HL-60/S4 treated with phorbol 12-myristate 13-acetate at 8.2 ng/mL for 4 days and 3 days (cell line): Measurements from ENCODE around the gene CMC4.

ENCODE experiments used
- in situ Hi-C: fragments of 300-500 bp; cut with MboI; formaldehyde crosslinking; loops from 2 replicates; pipeline ENCODE4 v1.15.0; 2022; ENCODE audit warnings: low sequenced_read_pairs

The CMC4 gene

DNA sequence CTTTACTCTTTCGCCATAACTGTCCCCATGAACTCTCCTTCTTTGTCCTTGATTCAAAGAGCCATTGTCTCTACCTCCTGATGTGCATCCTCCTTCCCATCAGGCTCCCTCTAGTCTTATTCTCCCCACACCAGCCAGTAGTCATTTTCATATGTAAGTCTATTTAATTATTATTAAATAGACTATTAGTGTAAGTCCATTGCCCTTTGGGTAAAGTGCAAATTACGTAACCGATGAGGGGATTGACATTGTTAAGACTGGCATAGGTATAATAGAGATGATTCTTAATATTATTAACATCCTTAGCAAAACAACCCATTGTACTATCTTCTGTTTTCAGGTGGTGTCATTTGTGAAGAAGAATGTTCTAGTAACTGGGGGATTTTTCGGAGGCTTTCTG, 16.7 kb downstream of the CMC4 start:
- in situ Hi-C loops: no loop called here

DNA sequence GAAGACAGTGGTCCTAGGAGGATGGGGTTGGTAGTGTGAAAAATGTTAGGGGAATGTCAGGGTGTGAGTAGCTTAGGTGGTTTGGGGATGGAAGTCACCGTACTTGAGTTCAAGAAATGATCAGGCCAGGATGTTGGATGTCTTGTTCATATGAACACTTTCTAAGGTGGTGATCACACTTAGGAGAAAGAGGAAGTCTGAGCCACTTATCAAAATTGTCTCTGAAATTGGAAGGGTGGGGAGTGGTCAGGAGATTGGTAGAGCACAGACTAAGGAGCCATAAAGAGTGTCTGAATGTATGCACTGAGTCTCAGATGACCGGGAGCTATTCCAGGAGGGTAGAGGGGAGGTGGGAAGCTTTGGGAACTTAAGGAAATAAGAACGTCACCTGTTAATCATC, 17.3 kb downstream of the CMC4 start:
- in situ Hi-C loops: no loop called here

DNA sequence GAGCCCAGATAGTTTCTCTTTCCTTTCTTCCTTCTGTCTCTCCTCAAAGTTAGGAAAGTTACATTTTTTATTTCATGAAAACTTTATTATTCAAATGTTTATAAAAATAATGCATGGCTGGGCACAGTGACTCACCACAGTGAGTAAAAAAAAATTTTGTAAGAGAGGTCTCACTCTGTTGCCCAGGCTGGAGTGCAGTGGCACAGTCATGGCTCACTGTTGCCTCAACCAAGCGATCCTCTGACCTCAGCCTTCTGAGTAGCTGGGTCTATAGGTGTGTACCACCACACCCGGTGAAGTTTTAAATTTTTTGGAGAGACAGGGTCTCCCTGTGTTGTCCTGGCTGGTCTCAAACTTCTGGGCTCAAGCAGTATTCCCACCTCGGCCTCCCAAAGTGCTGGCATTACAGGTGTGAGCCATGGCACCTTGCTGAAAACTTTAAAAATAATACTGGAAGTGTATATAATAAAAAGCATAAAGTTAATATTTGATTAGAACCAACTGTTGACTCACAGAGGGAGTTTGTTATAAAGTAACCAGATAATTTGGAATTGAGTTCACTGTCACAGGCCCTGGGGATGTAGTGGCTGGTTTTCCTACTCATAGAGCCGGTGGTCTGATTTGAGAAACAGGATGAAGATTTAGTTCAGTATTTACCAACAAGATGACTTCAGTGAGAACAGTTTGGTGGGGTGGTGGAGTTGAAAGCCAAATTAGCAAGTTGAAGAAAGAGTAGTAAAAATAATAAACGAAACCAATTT, 18.0 kb downstream of the CMC4 start:
- in situ Hi-C loops: no loop called here

DNA sequence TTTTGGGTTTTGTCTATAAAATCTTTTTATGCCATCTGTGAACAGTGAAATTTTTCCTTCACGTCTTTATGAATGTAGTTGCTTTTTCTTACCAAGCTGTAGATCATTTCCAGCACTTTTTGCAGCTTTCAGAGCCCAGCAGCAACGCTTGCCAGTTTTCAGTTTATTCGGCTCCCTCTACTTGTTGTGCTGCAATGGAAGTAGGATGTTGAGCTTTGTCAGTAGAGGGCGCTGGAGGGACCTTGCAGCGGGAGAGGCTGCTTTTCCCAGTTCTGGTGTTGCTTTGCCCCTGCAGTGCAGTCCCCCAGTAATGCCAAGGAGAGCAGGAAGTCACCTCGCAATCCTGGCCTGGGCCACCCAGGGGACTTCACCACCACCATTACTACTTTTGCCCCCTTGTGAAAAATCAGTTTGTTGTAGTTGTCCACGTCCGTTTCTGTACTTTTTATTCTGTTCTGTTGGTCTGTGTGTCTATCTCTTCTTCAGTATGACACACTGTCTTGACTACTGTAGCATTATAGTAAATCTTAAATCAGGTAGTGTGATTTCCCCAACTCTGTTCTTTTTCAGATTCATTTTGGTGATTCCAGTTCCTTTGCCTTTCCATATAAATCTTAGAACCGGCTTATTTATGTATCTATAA, 21.8 kb downstream of the CMC4 start:
- in situ Hi-C loops: no loop called here

DNA sequence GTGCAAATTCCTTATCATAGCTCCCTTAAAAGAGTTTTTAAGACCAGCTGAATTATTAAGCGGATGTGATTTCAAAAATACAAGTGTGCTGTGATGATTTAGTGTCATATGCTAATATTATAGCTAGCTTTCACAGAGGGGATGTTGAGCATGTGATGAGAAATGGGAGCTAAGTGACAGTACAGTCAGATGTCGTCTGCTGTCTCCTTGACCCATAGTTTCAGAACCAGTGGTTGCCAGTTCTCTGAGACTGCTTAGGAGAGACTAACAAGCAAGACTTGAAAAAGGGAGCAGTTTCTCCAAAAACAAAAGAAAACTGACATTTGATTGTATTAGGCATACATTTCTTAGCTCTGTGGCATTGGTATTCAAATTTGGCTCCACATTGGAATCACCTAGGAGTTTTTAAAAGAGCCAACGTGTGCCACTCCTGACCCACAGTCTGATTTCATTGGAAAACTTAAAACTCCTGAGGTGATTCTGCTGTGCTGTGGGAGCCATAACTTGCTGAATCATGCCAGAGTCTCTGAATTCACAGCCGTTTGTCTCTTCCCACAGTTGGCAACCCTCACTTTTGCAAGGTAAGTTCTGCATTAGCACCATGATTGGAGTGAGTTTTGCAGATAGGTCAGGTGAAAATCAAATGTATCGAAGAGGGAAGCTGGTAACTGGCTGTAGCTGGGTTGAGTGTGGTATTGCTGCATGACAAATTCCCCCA, 24.0 kb downstream of the CMC4 start:
- in situ Hi-C loops: no loop called here

DNA sequence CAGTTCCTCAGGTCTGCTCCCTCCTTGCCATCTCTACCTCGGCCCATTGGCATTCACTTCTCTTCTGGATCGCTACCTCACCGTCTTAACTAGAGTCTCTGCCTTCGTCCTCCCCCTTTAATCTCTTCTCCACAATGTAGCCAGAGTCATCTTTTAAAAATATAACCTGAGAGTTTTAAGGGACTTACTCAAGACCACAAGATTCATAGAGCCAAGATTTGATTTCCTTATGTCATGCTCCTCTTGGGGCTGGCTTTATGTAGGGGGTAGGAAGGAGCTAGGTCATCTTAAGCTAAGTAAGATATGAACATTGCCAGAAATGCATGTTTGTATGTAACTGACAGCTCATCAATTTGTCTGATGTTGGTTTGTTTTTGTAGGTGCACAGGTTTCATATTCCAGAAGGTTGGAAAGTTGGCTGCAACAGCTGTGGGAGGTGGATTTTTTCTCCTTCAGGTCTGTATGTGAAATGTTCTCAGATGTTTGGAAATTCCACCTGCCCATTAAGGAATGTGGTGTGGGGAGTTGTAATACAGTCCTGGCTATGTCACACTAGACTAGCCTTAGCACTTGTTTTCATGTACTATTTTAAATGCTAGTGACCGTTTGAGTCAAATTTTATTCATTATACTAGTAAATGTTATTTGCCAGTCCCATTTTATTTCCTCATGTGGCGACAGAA, 24.7 kb downstream of the CMC4 start:
- in situ Hi-C loops: no loop called here

DNA sequence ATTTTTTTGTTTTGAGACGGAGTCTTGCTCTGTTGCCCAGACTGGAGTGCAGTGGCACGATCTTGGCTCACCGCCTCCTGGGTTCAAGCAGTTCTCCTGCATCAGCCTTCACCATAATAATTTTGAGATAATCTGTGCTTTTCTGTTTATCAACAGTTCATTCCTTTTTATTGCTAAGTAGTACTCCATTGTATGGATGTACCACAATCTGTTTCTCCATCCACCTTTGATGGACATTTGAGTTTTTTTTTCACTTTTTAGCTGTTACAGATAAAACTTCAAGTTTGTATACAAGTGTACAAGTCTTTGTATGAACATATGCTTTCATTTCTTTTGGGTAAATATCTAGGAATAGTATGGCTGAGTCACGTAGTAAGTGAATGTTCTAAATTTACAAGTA, 35.2 kb downstream of the CMC4 start:
- in situ Hi-C loops: no loop called here

DNA sequence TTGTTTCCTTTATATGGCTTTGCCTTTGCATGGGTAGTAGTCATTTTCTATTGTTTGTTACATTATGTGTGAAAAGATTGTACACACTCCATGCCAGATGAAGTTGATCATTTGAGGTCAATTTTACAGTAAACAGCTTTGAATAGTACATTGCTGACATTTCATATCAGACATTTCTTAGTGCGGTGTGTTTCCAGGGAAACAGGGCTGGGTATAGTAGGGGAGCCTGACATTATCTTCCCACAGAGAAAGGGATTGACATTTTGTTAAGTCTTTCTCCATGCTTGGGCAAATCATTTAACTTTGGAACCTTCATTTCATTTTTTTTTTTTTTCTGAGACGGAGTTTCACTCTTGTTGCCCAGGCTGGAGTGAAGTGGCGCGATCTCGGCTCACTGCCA, 39.3 kb downstream of the CMC4 start:
- in situ Hi-C loops: no loop called here

DNA sequence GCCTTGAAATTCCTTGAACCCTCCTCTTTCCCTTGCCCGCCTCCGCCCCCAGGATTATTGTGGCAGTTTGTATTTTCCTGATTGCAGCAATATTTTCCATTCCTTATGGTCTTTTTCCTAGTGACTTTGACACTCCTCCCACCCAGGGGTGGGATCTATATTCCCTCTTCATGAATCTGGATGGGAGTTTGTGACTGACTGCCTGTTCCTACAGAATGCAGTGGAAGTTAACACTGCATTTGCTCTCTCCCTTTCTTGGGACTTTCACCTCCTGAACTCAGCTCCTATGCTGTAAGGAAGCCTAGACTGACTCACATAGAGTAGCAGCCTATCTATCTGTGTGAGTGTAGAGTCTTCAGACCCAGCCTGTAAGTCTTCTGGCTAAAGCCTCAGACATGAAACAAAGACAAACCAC, 42.1 kb downstream of the CMC4 start:
- in situ Hi-C loops: no loop called here

DNA sequence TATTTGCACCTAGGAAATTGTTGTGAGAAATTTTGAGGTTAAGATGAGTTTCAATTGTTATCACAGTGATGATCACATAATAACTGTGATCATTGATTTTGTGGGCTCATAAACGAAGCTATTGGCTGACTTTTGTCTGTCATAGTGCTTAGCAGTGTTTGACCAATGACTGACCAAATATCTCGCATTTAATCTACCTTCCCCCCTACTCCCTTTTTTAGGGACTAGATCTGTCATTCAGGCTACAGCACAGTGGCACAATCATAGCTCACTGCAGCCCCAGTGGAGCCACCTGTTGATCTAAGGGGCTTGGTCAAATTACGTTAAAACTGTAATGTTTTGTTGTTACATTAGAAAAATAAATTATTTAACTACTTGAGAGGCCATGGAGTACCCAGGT, 42.8 kb downstream of the CMC4 start:
- in situ Hi-C loops: no loop called here

DNA sequence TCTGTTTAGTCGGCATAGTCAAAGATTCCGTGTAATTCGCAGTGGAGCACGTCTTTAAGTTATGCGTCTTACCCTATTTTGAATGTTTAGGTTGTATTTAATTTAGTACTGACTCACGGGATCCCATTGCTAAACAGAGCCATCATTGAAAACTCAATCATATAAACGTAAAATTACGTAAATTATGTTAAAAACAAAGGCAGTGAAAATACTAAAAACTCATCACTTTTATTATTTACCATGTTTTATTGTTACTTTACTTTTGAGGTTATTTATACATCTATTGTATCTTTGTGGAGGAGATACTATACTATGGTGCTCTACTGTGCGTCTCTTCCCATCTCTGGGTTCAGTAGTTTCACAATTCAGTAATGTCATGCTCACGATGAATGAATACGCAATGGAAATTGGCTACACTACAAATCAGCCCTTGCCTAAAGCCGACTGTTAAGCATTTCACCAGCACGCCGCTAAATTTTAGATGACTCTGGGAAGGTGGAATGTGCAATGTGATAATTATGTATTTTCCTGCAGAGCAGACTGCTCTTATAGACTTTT, 43.3 kb downstream of the CMC4 start:
- in situ Hi-C loops: no loop called here

DNA sequence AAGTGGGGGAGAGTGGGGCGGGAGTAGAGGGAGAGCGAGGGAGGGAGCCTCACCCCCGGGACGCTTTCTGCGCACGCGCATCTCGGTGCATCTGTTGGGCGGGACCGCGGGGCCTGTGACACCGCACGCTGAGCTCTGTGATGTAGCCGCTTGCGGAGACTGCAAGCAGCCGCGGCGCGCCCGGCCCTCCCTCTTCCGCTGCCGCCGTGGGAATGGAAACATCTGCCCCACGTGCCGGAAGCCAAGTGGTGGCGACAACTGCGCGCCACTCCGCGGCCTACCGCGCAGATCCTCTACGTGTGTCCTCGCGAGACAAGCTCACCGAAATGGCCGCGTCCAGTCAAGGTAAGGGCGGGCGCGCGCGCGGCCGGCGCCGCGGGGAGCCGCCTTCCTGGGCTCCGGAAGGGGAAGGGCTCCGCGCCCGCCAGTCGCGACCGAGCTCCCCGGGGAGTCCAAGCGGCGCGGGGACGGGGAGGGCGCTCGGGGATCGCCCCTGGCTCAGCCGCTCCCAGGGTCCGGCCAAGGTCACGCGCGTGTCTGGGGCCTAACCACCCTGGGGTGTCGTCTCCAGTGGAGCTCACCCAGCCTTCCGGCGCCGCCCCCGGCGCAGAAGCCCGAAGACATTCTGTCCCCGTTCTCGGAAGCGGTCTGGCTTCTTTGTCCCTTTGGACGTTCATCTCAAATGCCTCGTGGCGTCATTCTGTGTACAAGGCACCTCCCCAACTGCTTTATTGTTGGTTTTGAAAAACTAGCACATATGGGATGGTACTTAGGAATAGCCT, 44.0 kb downstream of the CMC4 start, which contains the start of gene FUNDC2:
Gene FUNDC2 (plus strand): TSS at position 118 of the 782 bp plus-strand sequence. CDS start 95 bp downstream, at position 213.
- in situ Hi-C loops: no loop called here

DNA sequence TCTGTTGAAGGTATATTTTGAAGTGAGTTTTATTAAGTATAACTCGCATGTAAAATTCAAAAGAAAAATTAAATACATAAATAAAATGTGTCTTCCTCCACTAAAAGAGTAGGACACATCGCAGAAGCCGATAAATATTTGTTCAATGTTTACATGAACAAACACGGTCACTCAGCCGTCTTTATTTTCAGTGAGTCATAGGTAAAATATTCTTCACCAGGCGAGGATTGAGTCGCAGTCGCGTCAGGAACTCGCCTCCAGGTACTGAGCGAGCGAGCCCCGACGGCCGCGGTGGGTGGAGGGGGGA, 44.6 kb downstream of the CMC4 start:
- in situ Hi-C loops: no loop called here

DNA sequence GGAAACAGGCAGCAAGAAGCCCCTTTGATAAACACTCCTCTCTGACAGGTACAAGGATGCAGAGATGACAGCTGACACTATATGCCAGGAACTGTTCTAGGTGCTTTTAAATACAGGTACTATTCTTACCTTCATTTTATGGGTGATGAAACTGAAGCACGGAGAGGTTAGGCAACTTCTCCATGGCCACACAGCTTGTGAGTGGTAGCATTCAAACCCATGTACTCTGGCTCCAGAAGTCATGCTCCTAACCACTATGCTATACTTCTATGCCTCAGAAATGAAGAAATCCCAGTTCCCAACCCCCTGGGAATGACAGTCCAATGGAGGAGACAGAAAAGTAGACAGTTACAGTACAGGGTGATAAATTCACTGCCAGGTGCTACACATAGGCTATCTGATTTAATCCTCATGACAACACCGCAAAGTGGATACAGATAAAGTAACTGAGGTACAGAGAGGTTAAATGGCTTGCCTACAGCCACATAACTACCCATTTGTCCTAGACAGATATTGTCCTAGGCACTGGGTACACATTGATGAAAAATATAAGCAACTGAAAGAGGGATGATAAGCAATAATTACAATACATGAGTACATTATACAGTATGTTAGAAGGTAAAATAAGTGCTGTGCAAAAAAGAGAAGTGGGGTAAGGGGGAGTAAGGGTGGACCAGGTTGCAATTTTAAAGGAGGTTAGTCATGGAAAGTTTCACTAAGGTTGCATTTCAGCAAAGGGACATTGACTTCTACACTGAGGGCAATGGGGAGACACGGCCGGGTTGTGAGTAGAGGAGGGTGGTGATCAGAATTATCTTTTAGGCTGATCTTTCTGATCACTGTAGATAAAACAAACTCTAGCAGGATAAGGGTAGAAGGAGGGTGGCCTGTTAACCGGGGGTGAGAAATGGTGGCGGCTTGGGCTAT, 46.8 kb downstream of the CMC4 start:
- in situ Hi-C loops: no loop called here

DNA sequence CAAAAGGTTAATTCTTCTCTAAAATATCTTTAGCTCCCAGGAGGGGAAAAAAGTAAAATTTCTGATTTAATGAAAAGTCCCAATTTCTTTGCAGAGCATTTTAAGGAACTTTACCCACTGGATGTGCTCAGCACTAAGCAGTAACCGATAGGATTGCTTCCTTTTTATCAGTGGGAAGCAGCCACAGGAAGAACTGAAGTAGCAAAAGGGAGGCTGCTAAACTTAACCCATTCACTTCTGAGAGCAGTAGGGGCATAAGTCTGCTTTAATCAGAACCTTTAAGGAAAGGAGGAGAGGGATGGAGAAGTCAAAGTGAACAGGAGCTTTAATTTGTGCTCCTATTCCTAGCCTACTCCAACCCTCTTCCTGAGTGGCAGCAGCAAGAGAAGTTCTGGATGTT, 48.4 kb downstream of the CMC4 start, which contains the start of gene F8:
Gene F8 (minus strand): TSS at position 139 of the 400 bp plus-strand sequence. CDS start 171 bp downstream, outside the sequence.
- in situ Hi-C loops: no loop called here

DNA sequence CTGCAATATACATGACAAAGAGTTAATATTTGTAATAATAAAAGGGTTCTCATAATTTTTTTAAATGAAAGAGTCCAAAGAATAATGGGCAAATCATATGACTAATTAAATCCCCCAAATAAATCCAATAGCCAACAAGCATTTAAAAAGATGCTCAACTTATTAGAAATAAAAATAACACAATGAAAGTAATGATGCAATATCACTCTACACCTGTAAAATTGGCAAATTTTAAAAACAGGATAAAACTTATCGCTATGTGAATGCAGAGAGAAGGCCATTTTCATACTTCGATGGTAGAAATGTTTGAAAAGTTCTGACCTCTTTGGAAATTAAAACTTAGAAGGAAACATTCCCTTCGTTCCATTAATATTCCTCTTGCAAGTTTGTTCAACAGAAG, 50.3 kb downstream of the CMC4 start:
- in situ Hi-C loops: no loop called here
